Endothelial cell of umbilical vein (primary cell): ENCODE data around the gene PARD3B. TPM values are rescaled to one million over a fixed set of nuclear protein-coding genes. Genes with fewer than 3 reads are reported as not detected.

Experiments used
- BruUV-seq: library from RNA; stranded (reverse); fragments of 400-500 nt; replicated peaks from 2 replicates; lab custom pipeline; 2021; lab: Mats Ljungman, UMichigan
- CTCF ChIA-PET: fragments of 300-600, 350-600 bp; sonication (Branson Sonifier 250); formaldehyde crosslinking; loops from one replicate; lab custom pipeline; 2021; ENCODE audit warnings: antibody characterized with exemption, inconsistent platforms; lab: Charles Lee
- POLR2A ChIA-PET: fragments of 300-600, 350-600 bp; sonication (Branson Sonifier 250); formaldehyde crosslinking; loops from one replicate; lab custom pipeline; 2021; ENCODE audit warnings: antibody characterized with exemption, inconsistent platforms; lab: Charles Lee
- DNase-seq: peaks from one replicate; pipeline ENCODE4 v3.0.0-alpha.2; 2011; ENCODE audit warnings: low read depth, low spot score
- FAIRE-seq: peaks from 2 replicates; lab custom pipeline; 2011; peaks lifted over from hg19 to GRCh38; lab: Jason Lieb, UNC
- H2AFZ ChIP-seq: 2 replicates; pipeline ENCODE4 v1.6.0; 2012; ENCODE audit warnings: low read depth, low read length, control low read depth, inconsistent platforms
- H3K27ac ChIP-seq: 2 replicates; pipeline ENCODE4 v1.5.1; 2011; ENCODE audit warnings: low read depth, mild to moderate bottlenecking, control low read depth, low read length, moderate library complexity; ENCODE audit not compliant: insufficient read depth
- H3K27me3 ChIP-seq, 2 experiments: 2 replicates each; pipeline versions ENCODE4 v1.6.0 to v1.6.1; 2011; ENCODE audit warnings: low read length in 2 of 2, mixed read lengths in 1 of 2; ENCODE audit not compliant: control insufficient read depth in 2 of 2, insufficient read depth in 2 of 2
- H3K36me3 ChIP-seq, 2 experiments: 2 replicates in 1 of 2; 3 replicates in 1 of 2; pipeline ENCODE4 v1.5.1; 2011; ENCODE audit warnings: low read length in 2 of 2, mild to moderate bottlenecking in 1 of 2, moderate library complexity in 1 of 2; ENCODE audit not compliant: control insufficient read depth in 2 of 2, insufficient read depth in 2 of 2; ENCODE audit errors: extremely low read depth in 1 of 2
- H3K4me1 ChIP-seq: 3 replicates; pipeline ENCODE4 v1.5.1; 2011; ENCODE audit warnings: mild to moderate bottlenecking, low read length; ENCODE audit not compliant: control insufficient read depth, insufficient read depth; ENCODE audit errors: extremely low read depth
- H3K4me2 ChIP-seq: 2 replicates; pipeline ENCODE4 v1.6.1; 2011; ENCODE audit warnings: low read length, control low read depth, mixed read lengths; ENCODE audit not compliant: insufficient read depth
- H3K4me3 ChIP-seq, 3 experiments: fragments of 200-600 bp in 1 of 3; sonication (generic), shearing (Covaris generic) in 1 of 3; replicated peaks in 1 of 3; 2 replicates each; pipeline ENCODE4 v1.5.1; 2011 to 2016; ENCODE audit warnings: control low read depth in 3 of 3, low read length in 3 of 3, mild to moderate bottlenecking in 2 of 3, inconsistent platforms in 1 of 3, low read depth in 1 of 3, moderate library complexity in 1 of 3; ENCODE audit not compliant: insufficient read depth in 1 of 3
- H3K79me2 ChIP-seq: 2 replicates; pipeline ENCODE4 v1.6.0; 2012; ENCODE audit warnings: low read length, inconsistent platforms; ENCODE audit not compliant: control insufficient read depth, insufficient read depth
- H3K9ac ChIP-seq: replicated peaks from 2 replicates; pipeline ENCODE3; 2011; ENCODE audit warnings: low read length, control low read depth; ENCODE audit not compliant: insufficient read depth; ENCODE audit errors: extremely low read depth
- H3K9me1 ChIP-seq: replicated peaks from 3 replicates; pipeline ENCODE4 v1.6.0; 2011; ENCODE audit warnings: mild to moderate bottlenecking, low read length; ENCODE audit not compliant: control insufficient read depth, insufficient read depth; ENCODE audit errors: extremely low read depth
- H3K9me3 ChIP-seq: replicated peaks from 2 replicates; pipeline ENCODE4 v1.5.1; 2012; ENCODE audit warnings: low read length, inconsistent platforms; ENCODE audit not compliant: control insufficient read depth, insufficient read depth
- H4K20me1 ChIP-seq: replicated peaks from 2 replicates; pipeline ENCODE3; 2011; ENCODE audit warnings: mild to moderate bottlenecking, low read length; ENCODE audit not compliant: control insufficient read depth, insufficient read depth; ENCODE audit errors: extremely low read depth
- EZH2 ChIP-seq: IDR thresholded peaks from 2 replicates; pipeline ENCODE4 v1.6.1; 2012; ENCODE audit warnings: borderline replicate concordance, low read depth, mild to moderate bottlenecking, moderate library complexity, low read length, inconsistent platforms; ENCODE audit not compliant: severe bottlenecking
- FOS ChIP-seq: IDR thresholded peaks from 2 replicates; pipeline ENCODE4 v1.6.1; 2011; ENCODE audit warnings: mild to moderate bottlenecking, low read length, moderate library complexity, borderline replicate concordance; ENCODE audit not compliant: insufficient read depth
- GATA2 ChIP-seq: IDR thresholded peaks from 2 replicates; pipeline ENCODE4 v1.7.0; 2011; ENCODE audit warnings: low read depth, mild to moderate bottlenecking, moderate library complexity, mixed read lengths, low read length; ENCODE audit not compliant: insufficient read length, insufficient read depth
- JUN ChIP-seq: IDR thresholded peaks from 2 replicates; pipeline ENCODE4 v1.6.1; 2011; ENCODE audit warnings: borderline replicate concordance, low read depth; ENCODE audit not compliant: insufficient read length, insufficient read depth
- MYC ChIP-seq: IDR thresholded peaks from one replicate; pipeline ENCODE4 v1.6.1; 2011; ENCODE audit warnings: mild to moderate bottlenecking, low read depth, low read length
- POLR2A ChIP-seq: IDR thresholded peaks from 2 replicates; pipeline ENCODE4 v1.6.1; 2012; ENCODE audit warnings: low read depth, mild to moderate bottlenecking, control low read depth, low read length
- POLR2AphosphoS5 ChIP-seq: IDR thresholded peaks from 2 replicates; pipeline ENCODE4 v1.6.1; 2012; ENCODE audit warnings: low read depth, mild to moderate bottlenecking, control low read depth, low read length, moderate library complexity; ENCODE audit not compliant: insufficient read depth
- dilution Hi-C: fragments of 300-500 bp; cut with MboI; formaldehyde crosslinking; loops from one replicate; pipeline ENCODE4 v1.15.0; 2019; ENCODE audit warnings: low sequenced_read_pairs; ENCODE audit not compliant: extremely low pct_ligation_motif_present
- intact Hi-C: fragments of 100-400 bp; cut with micrococcal nuclease; formaldehyde crosslinking; loops from one replicate; pipeline ENCODE4 v1.10.0; 2022
- polyA plus RNA-seq, 4 experiments: library from polyadenylated mRNA; depleted of rRNA in 3 of 4; stranded (reverse) in 3 of 4; unstranded in 1 of 4; fragments of >200 nt; gene quantifications; 2 replicates each; pipeline versions ENCODE4 v1.2.1 to v1.2.3, GENCODE V29; 2011 to 2012; ENCODE audit warnings: missing spikeins in 1 of 4
- total RNA-seq: library from RNA; stranded (reverse); gene quantifications from 2 replicates; pipeline ENCODE4 v1.2.3, GENCODE V29; 2021
- TF ChIP-seq, protein P1 (sequence below), 2 donors: IDR thresholded peaks; 1 replicate in 1 of 2; 2 replicates in 1 of 2; pipeline ENCODE4 v1.5.1; 2011; ENCODE audit warnings: low read length in 2 of 2, mild to moderate bottlenecking in 2 of 2, moderate library complexity in 2 of 2, control low read depth in 1 of 2, inconsistent platforms in 1 of 2, low read depth in 1 of 2; ENCODE audit not compliant: insufficient read depth in 1 of 2; ENCODE audit errors: extremely low read depth in 1 of 2
- TF ChIP-seq, protein P2 (sequence below): IDR thresholded peaks from 2 replicates; pipeline ENCODE4 v1.6.1; 2011; ENCODE audit not compliant: insufficient read depth, insufficient read length

PARD3B gene
- total and polyA plus RNA-seq, 2 donors (not counting 3 experiments of a cell fraction or from before 2014, with no cell fraction given): 2.2 to 30.9 TPM

DNA sequence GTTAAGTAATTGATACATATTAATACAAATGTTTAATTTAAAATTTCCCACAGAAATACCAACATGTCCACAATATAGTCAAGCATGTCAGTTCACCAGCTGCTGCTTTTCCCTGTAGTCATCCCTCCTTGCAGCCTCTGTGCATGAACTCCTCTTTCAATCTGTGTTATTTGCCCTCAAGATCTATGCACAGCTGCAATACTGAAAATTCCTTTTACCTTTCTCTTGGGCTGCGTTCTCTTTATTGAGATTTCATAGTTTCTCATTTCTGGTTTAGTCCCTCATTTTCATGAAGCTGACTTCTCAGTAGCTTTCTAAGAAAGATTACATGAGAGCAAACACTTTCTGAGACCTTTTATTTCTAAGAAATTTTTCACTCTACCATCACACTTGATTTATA lies 464.9 kb downstream of the PARD3B start:
- TF ChIP-seq GATA2 (no peak), POLR2A (no peak), POLR2AphosphoS5 (no peak), EZH2 (no peak), MYC (no peak), JUN (no peak), FOS (no peak)
- TF ChIP-seq, protein P1, sequence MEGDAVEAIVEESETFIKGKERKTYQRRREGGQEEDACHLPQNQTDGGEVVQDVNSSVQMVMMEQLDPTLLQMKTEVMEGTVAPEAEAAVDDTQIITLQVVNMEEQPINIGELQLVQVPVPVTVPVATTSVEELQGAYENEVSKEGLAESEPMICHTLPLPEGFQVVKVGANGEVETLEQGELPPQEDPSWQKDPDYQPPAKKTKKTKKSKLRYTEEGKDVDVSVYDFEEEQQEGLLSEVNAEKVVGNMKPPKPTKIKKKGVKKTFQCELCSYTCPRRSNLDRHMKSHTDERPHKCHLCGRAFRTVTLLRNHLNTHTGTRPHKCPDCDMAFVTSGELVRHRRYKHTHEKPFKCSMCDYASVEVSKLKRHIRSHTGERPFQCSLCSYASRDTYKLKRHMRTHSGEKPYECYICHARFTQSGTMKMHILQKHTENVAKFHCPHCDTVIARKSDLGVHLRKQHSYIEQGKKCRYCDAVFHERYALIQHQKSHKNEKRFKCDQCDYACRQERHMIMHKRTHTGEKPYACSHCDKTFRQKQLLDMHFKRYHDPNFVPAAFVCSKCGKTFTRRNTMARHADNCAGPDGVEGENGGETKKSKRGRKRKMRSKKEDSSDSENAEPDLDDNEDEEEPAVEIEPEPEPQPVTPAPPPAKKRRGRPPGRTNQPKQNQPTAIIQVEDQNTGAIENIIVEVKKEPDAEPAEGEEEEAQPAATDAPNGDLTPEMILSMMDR (IDR thresholded peaks at IDR 0.05; ENCODE audit: extremely low read depth in 1 of 2, insufficient read depth in 1 of 2, low read depth in 1 of 2, low read length in 2 of 2): no peak
- TF ChIP-seq, protein P2, sequence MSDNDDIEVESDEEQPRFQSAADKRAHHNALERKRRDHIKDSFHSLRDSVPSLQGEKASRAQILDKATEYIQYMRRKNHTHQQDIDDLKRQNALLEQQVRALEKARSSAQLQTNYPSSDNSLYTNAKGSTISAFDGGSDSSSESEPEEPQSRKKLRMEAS: no peak
- H3K4me1 ChIP-seq: no peaks in the 10 kb centered on the region
- no peak overlapping the region for H3K27ac ChIP-seq
- dilution Hi-C loops (no loop called here), intact Hi-C loops (no loop called here)
- H3K79me2 ChIP-seq: no peaks in the 10 kb centered on the region
- no peak overlapping the region for H2AFZ ChIP-seq
- BruUV-seq: no TSS peak
- no peak for FAIRE-seq
- H4K20me1 ChIP-seq: no peaks in the 10 kb centered on the region
- no peaks in the 10 kb centered on the region for H3K27me3 ChIP-seq
- no peak overlapping the region for H3K9ac ChIP-seq
- ChIA-PET POLR2A (no interaction called here), CTCF (interaction anchor here (1.1 to 1.3 kb wide), 2 partner anchors 39 to 666 kb away, joined by 3 to 4 read pairs; no protein-coding TSS in a partner anchor)
- no peak overlapping the region for H3K4me3 ChIP-seq
- H3K9me1 ChIP-seq: no peaks in the 10 kb centered on the region
- H3K9me3 ChIP-seq: no peaks in the 10 kb centered on the region
- DNase-seq: no peak
- no peaks in the 10 kb centered on the region for H3K36me3 ChIP-seq
- H3K4me2 ChIP-seq: no peak overlapping the region
